ENCODE data around the gene ETS1.

- TF ChIP-seq POLR2A (IDR thresholded peaks at IDR 0.05; ENCODE audit: low read length) (no peak), CTCF (IDR thresholded peaks at IDR 0.05) (no peak), NPAS2 (CRISPR knock-in tag; IDR thresholded peaks at IDR 0.05; ENCODE audit: borderline replicate concordance) (no peak), JUN (IDR thresholded peaks at IDR 0.05) (no peak), HDAC2 (IDR thresholded peaks at IDR 0.05) (no peak), ESRRA (IDR thresholded peaks at IDR 0.05; ENCODE audit: borderline replicate concordance, low read length) (no peak), EP300 (IDR thresholded peaks at IDR 0.05) (no peak), MYC (IDR thresholded peaks at IDR 0.05; ENCODE audit: borderline replicate concordance, low read length) (no peak)
Measured at GRCh38 chr11:128633384-128633965, 46.1 kb upstream of the ETS1 start.

Data from A549 (cell line).